HL-60 (cell line): ENCODE data around the gene SHISA6.

ENCODE experiments used
- CTCF ChIP-seq: IDR thresholded peaks from one replicate; pipeline ENCODE4 v1.5.1; 2011; ENCODE audit warnings: low read length, control low read depth, inconsistent platforms; ENCODE audit not compliant: insufficient read depth
- GABPA ChIP-seq: IDR thresholded peaks from 2 replicates; pipeline ENCODE4 v1.6.1; 2012; ENCODE audit warnings: low read depth
- POLR2AphosphoS5 ChIP-seq: IDR thresholded peaks from 2 replicates; pipeline ENCODE4 v1.6.1; 2012; ENCODE audit warnings: low read depth
- REST ChIP-seq: IDR thresholded peaks from 2 replicates; pipeline ENCODE4 v1.6.1; 2012; ENCODE audit warnings: low read depth; ENCODE audit not compliant: insufficient replicate concordance

- no peak for TF ChIP-seq CTCF
- no peak for TF ChIP-seq REST
- no peak for TF ChIP-seq GABPA
- no peak for TF ChIP-seq POLR2AphosphoS5
Measured at GRCh38 chr17:11486868-11487310, 245.9 kb downstream of the SHISA6 start.
